Type B pancreatic cell (in vitro differentiated cells): ENCODE results near the gene RASEF. TPM values are rescaled to one million over a fixed set of nuclear protein-coding genes. Genes with fewer than 3 reads are reported as not detected.
A peak's percentile ranks its signal among the peaks of the same experiment; 100 is the strongest.

Experiments used
- DNase-seq: peaks from one replicate; pipeline ENCODE4 v3.0.0; 2021; ENCODE audit warnings: mixed read lengths; ENCODE audit not compliant: unreplicated experiment; ENCODE audit errors: extremely low spot score
- H3K27ac Mint-ChIP-seq: 2 replicates; pipeline ENCODE4 v1.8.0; 2021; ENCODE audit warnings: mild to moderate bottlenecking, mixed read lengths
- H3K27me3 Mint-ChIP-seq: 2 replicates; pipeline ENCODE4 v1.8.0; 2021; ENCODE audit warnings: mixed read lengths
- H3K36me3 Mint-ChIP-seq: 2 replicates; pipeline ENCODE4 v1.8.0; 2021; ENCODE audit warnings: mixed read lengths
- H3K4me1 Mint-ChIP-seq: one replicate; pipeline ENCODE4 v1.8.0; 2021; ENCODE audit warnings: mixed read lengths; ENCODE audit not compliant: unreplicated experiment
- H3K4me3 Mint-ChIP-seq: 2 replicates; pipeline ENCODE4 v1.8.0; 2021; ENCODE audit warnings: mild to moderate bottlenecking, mixed read lengths
- H3K9me3 Mint-ChIP-seq: 2 replicates; pipeline ENCODE4 v1.8.0; 2021; ENCODE audit warnings: mixed read lengths
- total RNA-seq: library from RNA; stranded (reverse); gene quantifications from 2 replicates; pipeline ENCODE4 v1.2.1, GENCODE V29; 2021; ENCODE audit warnings: low replicate concordance
- TF ChIP-seq, protein P1 (sequence below): fragments of 200-600 bp; sonication (generic); conservative IDR thresholded peaks from 2 replicates; pipeline ENCODE4 v1.5.0; 2021; ENCODE audit warnings: antibody characterized with exemption, mild to moderate bottlenecking

Gene RASEF
- total RNA-seq, 1 donor from 2014 or later, result 10.0 TPM

DNA sequence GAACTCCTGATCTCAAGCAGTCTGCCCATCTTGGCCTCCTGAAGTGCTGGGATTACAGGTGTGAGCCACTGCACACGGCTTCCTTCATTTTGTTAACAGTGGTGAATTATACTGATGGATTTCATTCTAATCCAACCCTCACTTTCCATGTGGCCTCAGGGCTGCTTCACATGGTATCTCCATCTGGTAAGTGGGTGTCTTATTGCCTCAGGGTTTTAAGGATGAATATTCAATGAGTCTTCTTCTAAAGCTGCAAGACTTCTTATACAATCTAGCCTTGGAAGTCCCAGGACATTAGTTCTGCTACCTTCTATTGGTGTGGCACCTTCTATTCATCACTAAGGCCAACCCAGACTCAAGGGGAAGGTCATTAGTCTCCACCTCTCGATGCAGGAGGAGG is 8.7 kb upstream of the RASEF start:
- H3K9me3 Mint-ChIP-seq, result no peaks in the 10 kb centered on the region
- no peak for DNase-seq
- TF ChIP-seq, protein P1, sequence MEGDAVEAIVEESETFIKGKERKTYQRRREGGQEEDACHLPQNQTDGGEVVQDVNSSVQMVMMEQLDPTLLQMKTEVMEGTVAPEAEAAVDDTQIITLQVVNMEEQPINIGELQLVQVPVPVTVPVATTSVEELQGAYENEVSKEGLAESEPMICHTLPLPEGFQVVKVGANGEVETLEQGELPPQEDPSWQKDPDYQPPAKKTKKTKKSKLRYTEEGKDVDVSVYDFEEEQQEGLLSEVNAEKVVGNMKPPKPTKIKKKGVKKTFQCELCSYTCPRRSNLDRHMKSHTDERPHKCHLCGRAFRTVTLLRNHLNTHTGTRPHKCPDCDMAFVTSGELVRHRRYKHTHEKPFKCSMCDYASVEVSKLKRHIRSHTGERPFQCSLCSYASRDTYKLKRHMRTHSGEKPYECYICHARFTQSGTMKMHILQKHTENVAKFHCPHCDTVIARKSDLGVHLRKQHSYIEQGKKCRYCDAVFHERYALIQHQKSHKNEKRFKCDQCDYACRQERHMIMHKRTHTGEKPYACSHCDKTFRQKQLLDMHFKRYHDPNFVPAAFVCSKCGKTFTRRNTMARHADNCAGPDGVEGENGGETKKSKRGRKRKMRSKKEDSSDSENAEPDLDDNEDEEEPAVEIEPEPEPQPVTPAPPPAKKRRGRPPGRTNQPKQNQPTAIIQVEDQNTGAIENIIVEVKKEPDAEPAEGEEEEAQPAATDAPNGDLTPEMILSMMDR, result no peak
- H3K4me3 Mint-ChIP-seq, result no peak overlapping the region
- H3K4me1 Mint-ChIP-seq, result no peaks in the 10 kb centered on the region
- H3K27ac Mint-ChIP-seq, result no peak overlapping the region
- H3K36me3 Mint-ChIP-seq, result peaks cover 17% of the 10 kb centered on the region
- no peaks in the 10 kb centered on the region for H3K27me3 Mint-ChIP-seq

GRCh38 chr9:83070261-83070660 is 7.3 kb upstream of the RASEF start:
- no peak for DNase-seq
- H3K4me1 Mint-ChIP-seq, result no peaks in the 10 kb centered on the region
- H3K9me3 Mint-ChIP-seq, result peaks cover 2% of the 10 kb centered on the region
- peaks cover 10% of the 10 kb centered on the region for H3K27me3 Mint-ChIP-seq
- H3K36me3 Mint-ChIP-seq, result peaks cover 22% of the 10 kb centered on the region
- H3K27ac Mint-ChIP-seq, result no peak overlapping the region
- no peak overlapping the region for H3K4me3 Mint-ChIP-seq
- TF ChIP-seq, protein P1, result no peak

DNA sequence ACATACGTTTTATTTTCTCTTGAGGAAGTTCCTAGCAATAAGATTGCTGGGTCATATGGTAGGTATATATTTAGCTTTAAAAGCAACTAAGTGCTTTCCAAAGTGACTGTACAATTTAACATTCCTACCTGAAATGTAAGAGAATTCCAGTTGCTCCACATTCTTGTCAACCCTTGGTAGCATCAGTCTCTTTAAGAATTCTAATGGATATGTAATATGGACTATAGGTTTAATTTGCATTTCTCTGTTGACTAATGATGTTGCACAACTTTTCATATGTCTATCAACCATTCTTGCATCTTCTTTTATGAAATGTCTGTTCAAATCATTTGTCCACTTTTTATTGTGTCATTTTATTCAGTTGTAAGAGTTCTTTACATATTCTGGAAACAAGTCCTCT is 6.7 kb upstream of the RASEF start:
- Mint-ChIP-seq H3K4me1 (no peaks in the 10 kb centered on the region), H3K36me3 (peaks cover 24% of the 10 kb centered on the region), H3K4me3 (peak overlapping the region; percentile 29), H3K9me3 (peaks cover 4% of the 10 kb centered on the region), H3K27me3 (peaks cover 14% of the 10 kb centered on the region), H3K27ac (no peak overlapping the region)
- TF ChIP-seq, protein P1, result no peak
- no peak for DNase-seq

GRCh38 chr9:83068414-83068813 is 5.5 kb upstream of the RASEF start:
- H3K27ac Mint-ChIP-seq, result no peak overlapping the region
- H3K4me3 Mint-ChIP-seq, result no peak overlapping the region
- DNase-seq, result no peak
- H3K4me1 Mint-ChIP-seq, result no peaks in the 10 kb centered on the region
- H3K9me3 Mint-ChIP-seq, result peaks cover 4% of the 10 kb centered on the region
- peaks cover 24% of the 10 kb centered on the region for H3K36me3 Mint-ChIP-seq
- TF ChIP-seq, protein P1, result no peak
- peaks cover 24% of the 10 kb centered on the region for H3K27me3 Mint-ChIP-seq

DNA sequence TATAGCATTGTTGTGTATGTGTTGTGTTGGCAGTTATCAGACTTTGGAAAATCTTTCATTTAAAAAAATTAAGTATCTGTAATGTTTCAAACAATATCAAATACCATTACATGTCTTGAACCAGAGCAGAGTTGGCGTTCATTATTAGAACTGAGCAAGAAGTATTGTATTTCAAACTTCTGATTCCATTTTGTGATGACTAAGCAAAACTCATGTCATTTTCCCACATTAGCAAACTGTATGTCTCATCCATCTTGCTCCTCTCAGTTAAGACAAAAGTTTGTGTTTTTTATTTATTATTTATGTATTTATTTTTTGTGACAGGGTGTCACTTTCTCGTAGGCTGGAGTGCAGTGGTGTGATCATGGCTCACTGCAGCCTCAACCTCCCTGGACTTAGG is 4.6 kb upstream of the RASEF start:
- H3K4me1 Mint-ChIP-seq, result no peaks in the 10 kb centered on the region
- peaks cover 4% of the 10 kb centered on the region for H3K9me3 Mint-ChIP-seq
- DNase-seq, result no peak
- no peak overlapping the region for H3K4me3 Mint-ChIP-seq
- H3K36me3 Mint-ChIP-seq, result peaks cover 18% of the 10 kb centered on the region
- peaks cover 28% of the 10 kb centered on the region for H3K27me3 Mint-ChIP-seq
- TF ChIP-seq, protein P1, result no peak
- H3K27ac Mint-ChIP-seq, result no peak overlapping the region

DNA sequence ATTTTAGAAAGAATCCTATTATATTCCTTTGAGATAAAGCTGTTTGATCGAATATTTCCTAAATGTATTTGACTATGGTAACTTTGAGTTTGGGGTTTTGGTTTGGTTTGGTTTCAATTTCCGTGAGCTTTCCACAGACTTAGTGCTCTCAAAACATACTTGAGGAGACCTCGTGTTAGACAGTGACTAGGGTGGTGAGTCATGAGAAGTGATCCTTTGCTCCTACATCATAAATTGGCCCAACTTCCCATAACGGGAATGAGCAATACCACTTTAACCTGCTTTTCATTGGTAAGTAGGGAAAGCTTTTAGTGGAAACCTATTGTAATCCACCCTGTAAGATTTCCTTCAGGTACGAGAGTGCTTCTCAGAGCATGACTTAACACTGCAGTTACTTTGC is 3.8 kb upstream of the RASEF start:
- no peak overlapping the region for H3K27ac Mint-ChIP-seq
- peaks cover 14% of the 10 kb centered on the region for H3K36me3 Mint-ChIP-seq
- TF ChIP-seq, protein P1, result no peak
- H3K9me3 Mint-ChIP-seq, result peaks cover 4% of the 10 kb centered on the region
- H3K4me3 Mint-ChIP-seq, result no peak overlapping the region
- peaks cover 4% of the 10 kb centered on the region for H3K4me1 Mint-ChIP-seq
- peaks cover 33% of the 10 kb centered on the region for H3K27me3 Mint-ChIP-seq
- no peak for DNase-seq
